Measurements from ENCODE around the gene ANKRD18B.
"Not testable (repeated sequence)": the region's sequence is repeated elsewhere in the genome, so short reads cannot be mapped to it uniquely, and the experiment has no call there.

GRCh38 chr9:33567776-33568175, 43.7 kb downstream of the ANKRD18B start:
- not testable (repeated sequence) for TF ChIP-seq HDGF (IDR thresholded peaks at IDR 0.05; ENCODE audit: borderline replicate concordance); TARDBP (IDR thresholded peaks at IDR 0.05)
